ENCODE measurements around the gene GRID2. TPM values are rescaled to one million over a fixed set of nuclear protein-coding genes. Genes with fewer than 3 reads are reported as not detected.

Gene GRID2
- total and polyA plus RNA-seq, 2 of the 13 experiments (the other 11 are each of a cell fraction or from before 2014, with no cell fraction given): not detected

- no peak overlapping the region for H3K27ac ChIP-seq (ENCODE audit: extremely low read length, insufficient read depth, low read length)
- CTCF ChIA-PET (ENCODE audit: low intra/inter-chr PET ratio, low total read pairs): no interaction called here
- no peak for TF ChIP-seq ZBTB25 (CRISPR knock-in tag; IDR thresholded peaks at IDR 0.05)
- TF ChIP-seq ZNF816 (CRISPR knock-in tag; IDR thresholded peaks at IDR 0.05; ENCODE audit: borderline replicate concordance): no peak
- no peak for TF ChIP-seq ASH2L (IDR thresholded peaks at IDR 0.05; ENCODE audit: insufficient read length, low read depth, low read length)
- TF ChIP-seq KDM5A (IDR thresholded peaks at IDR 0.05; ENCODE audit: borderline replicate concordance, low read length): no peak
- TF ChIP-seq, protein P1, sequence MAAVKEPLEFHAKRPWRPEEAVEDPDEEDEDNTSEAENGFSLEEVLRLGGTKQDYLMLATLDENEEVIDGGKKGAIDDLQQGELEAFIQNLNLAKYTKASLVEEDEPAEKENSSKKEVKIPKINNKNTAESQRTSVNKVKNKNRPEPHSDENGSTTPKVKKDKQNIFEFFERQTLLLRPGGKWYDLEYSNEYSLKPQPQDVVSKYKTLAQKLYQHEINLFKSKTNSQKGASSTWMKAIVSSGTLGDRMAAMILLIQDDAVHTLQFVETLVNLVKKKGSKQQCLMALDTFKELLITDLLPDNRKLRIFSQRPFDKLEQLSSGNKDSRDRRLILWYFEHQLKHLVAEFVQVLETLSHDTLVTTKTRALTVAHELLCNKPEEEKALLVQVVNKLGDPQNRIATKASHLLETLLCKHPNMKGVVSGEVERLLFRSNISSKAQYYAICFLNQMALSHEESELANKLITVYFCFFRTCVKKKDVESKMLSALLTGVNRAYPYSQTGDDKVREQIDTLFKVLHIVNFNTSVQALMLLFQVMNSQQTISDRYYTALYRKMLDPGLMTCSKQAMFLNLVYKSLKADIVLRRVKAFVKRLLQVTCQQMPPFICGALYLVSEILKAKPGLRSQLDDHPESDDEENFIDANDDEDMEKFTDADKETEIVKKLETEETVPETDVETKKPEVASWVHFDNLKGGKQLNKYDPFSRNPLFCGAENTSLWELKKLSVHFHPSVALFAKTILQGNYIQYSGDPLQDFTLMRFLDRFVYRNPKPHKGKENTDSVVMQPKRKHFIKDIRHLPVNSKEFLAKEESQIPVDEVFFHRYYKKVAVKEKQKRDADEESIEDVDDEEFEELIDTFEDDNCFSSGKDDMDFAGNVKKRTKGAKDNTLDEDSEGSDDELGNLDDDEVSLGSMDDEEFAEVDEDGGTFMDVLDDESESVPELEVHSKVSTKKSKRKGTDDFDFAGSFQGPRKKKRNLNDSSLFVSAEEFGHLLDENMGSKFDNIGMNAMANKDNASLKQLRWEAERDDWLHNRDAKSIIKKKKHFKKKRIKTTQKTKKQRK (IDR thresholded peaks at IDR 0.05; ENCODE audit: low read length): no peak
- TF ChIP-seq, protein P2, sequence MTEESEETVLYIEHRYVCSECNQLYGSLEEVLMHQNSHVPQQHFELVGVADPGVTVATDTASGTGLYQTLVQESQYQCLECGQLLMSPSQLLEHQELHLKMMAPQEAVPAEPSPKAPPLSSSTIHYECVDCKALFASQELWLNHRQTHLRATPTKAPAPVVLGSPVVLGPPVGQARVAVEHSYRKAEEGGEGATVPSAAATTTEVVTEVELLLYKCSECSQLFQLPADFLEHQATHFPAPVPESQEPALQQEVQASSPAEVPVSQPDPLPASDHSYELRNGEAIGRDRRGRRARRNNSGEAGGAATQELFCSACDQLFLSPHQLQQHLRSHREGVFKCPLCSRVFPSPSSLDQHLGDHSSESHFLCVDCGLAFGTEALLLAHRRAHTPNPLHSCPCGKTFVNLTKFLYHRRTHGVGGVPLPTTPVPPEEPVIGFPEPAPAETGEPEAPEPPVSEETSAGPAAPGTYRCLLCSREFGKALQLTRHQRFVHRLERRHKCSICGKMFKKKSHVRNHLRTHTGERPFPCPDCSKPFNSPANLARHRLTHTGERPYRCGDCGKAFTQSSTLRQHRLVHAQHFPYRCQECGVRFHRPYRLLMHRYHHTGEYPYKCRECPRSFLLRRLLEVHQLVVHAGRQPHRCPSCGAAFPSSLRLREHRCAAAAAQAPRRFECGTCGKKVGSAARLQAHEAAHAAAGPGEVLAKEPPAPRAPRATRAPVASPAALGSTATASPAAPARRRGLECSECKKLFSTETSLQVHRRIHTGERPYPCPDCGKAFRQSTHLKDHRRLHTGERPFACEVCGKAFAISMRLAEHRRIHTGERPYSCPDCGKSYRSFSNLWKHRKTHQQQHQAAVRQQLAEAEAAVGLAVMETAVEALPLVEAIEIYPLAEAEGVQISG (CRISPR knock-in tag; IDR thresholded peaks at IDR 0.05): no peak
- TF ChIP-seq ZNF451 (CRISPR knock-in tag; IDR thresholded peaks at IDR 0.05): no peak
- TF ChIP-seq ZNF224 (CRISPR knock-in tag; IDR thresholded peaks at IDR 0.05): no peak
- TF ChIP-seq KLF11 (CRISPR knock-in tag; IDR thresholded peaks at IDR 0.05): no peak
- TF ChIP-seq ZNF737 (CRISPR knock-in tag; IDR thresholded peaks at IDR 0.05; ENCODE audit: borderline replicate concordance): no peak
- no peak for TF ChIP-seq ZFP91 (CRISPR knock-in tag; IDR thresholded peaks at IDR 0.05; ENCODE audit: borderline replicate concordance)
- TF ChIP-seq, protein P3, sequence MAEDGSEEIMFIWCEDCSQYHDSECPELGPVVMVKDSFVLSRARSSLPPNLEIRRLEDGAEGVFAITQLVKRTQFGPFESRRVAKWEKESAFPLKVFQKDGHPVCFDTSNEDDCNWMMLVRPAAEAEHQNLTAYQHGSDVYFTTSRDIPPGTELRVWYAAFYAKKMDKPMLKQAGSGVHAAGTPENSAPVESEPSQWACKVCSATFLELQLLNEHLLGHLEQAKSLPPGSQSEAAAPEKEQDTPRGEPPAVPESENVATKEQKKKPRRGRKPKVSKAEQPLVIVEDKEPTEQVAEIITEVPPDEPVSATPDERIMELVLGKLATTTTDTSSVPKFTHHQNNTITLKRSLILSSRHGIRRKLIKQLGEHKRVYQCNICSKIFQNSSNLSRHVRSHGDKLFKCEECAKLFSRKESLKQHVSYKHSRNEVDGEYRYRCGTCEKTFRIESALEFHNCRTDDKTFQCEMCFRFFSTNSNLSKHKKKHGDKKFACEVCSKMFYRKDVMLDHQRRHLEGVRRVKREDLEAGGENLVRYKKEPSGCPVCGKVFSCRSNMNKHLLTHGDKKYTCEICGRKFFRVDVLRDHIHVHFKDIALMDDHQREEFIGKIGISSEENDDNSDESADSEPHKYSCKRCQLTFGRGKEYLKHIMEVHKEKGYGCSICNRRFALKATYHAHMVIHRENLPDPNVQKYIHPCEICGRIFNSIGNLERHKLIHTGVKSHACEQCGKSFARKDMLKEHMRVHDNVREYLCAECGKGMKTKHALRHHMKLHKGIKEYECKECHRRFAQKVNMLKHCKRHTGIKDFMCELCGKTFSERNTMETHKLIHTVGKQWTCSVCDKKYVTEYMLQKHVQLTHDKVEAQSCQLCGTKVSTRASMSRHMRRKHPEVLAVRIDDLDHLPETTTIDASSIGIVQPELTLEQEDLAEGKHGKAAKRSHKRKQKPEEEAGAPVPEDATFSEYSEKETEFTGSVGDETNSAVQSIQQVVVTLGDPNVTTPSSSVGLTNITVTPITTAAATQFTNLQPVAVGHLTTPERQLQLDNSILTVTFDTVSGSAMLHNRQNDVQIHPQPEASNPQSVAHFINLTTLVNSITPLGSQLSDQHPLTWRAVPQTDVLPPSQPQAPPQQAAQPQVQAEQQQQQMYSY (CRISPR knock-in tag; IDR thresholded peaks at IDR 0.05): no peak
Measured at GRCh38 chr4:93501244-93501643, 1197.5 kb downstream of the GRID2 start.

More at GRCh38 chr4:93501244-93501643, 1197.5 kb downstream of the GRID2 start:
- Histone ChIP-seq H3K9ac (ENCODE audit: insufficient read depth, low read depth, low read length) (no peak overlapping the region), H3K4me1 (ENCODE audit: insufficient read depth, low read length) (no peaks in the 10 kb centered on the region), H3K4me3 (replicated peaks in 1 of 3; ENCODE audit: insufficient read depth in 1 of 3, low read depth in 2 of 3, low read length in 3 of 3) (no peak overlapping the region), H4K20me1 (ENCODE audit: insufficient read depth, low read length) (no peaks in the 10 kb centered on the region), H3K79me2 (ENCODE audit: insufficient read depth, low read length) (no peaks in the 10 kb centered on the region), H3K4me2 (ENCODE audit: low read depth, low read length) (no peak overlapping the region), H3K36me3 (replicated peaks in 1 of 2; ENCODE audit: control insufficient read depth in 1 of 2, insufficient read depth in 2 of 2, low read length in 2 of 2) (no peaks in the 10 kb centered on the region), H3K9me3 (ENCODE audit: low read length) (no peaks in the 10 kb centered on the region), H2AFZ (ENCODE audit: low read length) (no peak overlapping the region), H3K27me3 (ENCODE audit: control insufficient read depth in 1 of 2, insufficient read depth in 2 of 2, low read length in 2 of 2) (no peaks in the 10 kb centered on the region)
- FAIRE-seq (no peak), ATAC-seq (no peak), DNase-seq (ENCODE audit: low spot score) (no peak)
- POLR2A ChIA-PET: no interaction called here
- 1% methylated on average over 3 of the region's 3 CpGs for WGBS (ENCODE audit: low lambda C conversion rate)
- intact Hi-C loops (cut with micrococcal nuclease; ENCODE audit: unreplicated experiment) (no loop called here), in situ Hi-C loops (cut with HindIII; ENCODE audit: extremely low pct_ligation_motif_present, low pct_unique_long_range_greater_than_20kb) (no loop called here)
- no TSS peak for BruUV-seq (replicated peaks)

Data from HepG2 (cell line).